SK-N-SH treated with all-trans-retinoic acid at 6 μM for 48 hours (cell line): ENCODE results near the gene FBLL1.

Source experiments
- ATAC-seq: fragments of 200-7000 bp; cut with Tn5 transposase; 3 replicates; pipeline ENCODE4 v1.9.1; 2020; ENCODE audit warnings: mild to moderate bottlenecking, moderate library complexity
- ARNTL ChIP-seq: fragments of 450-650 bp; formaldehyde crosslinking; IDR thresholded peaks from 2 replicates; pipeline ENCODE4 v1.5.0; 2020; ENCODE audit warnings: low read depth, mild to moderate bottlenecking, moderate library complexity, borderline replicate concordance
- BACH2 ChIP-seq: fragments of 250-450 bp; sonication (Bioruptor Pico); IDR thresholded peaks from 2 replicates; pipeline ENCODE4 v1.9.0; 2021; ENCODE audit warnings: mild to moderate bottlenecking, borderline replicate concordance
- CREB5 ChIP-seq: fragments of 250-450 bp; sonication (Bioruptor Pico); IDR thresholded peaks from 2 replicates; pipeline ENCODE4 v1.5.1; 2020; ENCODE audit warnings: low read depth, mild to moderate bottlenecking, moderate library complexity
- CSDC2 ChIP-seq: fragments of 250-450 bp; sonication (Bioruptor Pico); IDR thresholded peaks from 2 replicates; pipeline ENCODE4 v1.5.0; 2020; ENCODE audit warnings: mild to moderate bottlenecking, moderate library complexity
- CSRNP3 ChIP-seq: fragments of 250-450 bp; sonication (Bioruptor Pico); IDR thresholded peaks from 2 replicates; pipeline ENCODE4 v1.5.1; 2021; ENCODE audit warnings: mild to moderate bottlenecking, moderate library complexity
- ESRRG ChIP-seq: fragments of 250-450 bp; sonication (Bioruptor Pico); IDR thresholded peaks from 2 replicates; pipeline ENCODE4 v1.6.1; 2021; ENCODE audit warnings: mild to moderate bottlenecking
- GLIS3 ChIP-seq: fragments of 250-450 bp; sonication (Bioruptor Pico); IDR thresholded peaks from 2 replicates; pipeline ENCODE4 v1.5.0; 2020; ENCODE audit warnings: mild to moderate bottlenecking, moderate library complexity
- ISL1 ChIP-seq: fragments of 250-450 bp; sonication (Bioruptor Pico); IDR thresholded peaks from 2 replicates; pipeline ENCODE4 v2.1.2; 2022; ENCODE audit warnings: mild to moderate bottlenecking, moderate library complexity
- PATZ1 ChIP-seq: fragments of 250-450 bp; sonication (Bioruptor Pico); IDR thresholded peaks from 2 replicates; pipeline ENCODE4 v1.8.0; 2020; ENCODE audit warnings: mild to moderate bottlenecking, moderate library complexity, borderline replicate concordance
- POU6F1 ChIP-seq: fragments of 250-450 bp; sonication (Bioruptor Pico); IDR thresholded peaks from 2 replicates; pipeline ENCODE4 v1.8.0; 2021; ENCODE audit warnings: low read depth, mild to moderate bottlenecking, moderate library complexity, borderline replicate concordance
- PPARA ChIP-seq: fragments of 250-450 bp; sonication (Bioruptor Pico); IDR thresholded peaks from 2 replicates; pipeline ENCODE4 v1.5.0; 2020; ENCODE audit warnings: mild to moderate bottlenecking, borderline replicate concordance
- RARB ChIP-seq: fragments of 250-450 bp; sonication (Bioruptor Pico); IDR thresholded peaks from 2 replicates; pipeline ENCODE4 v1.8.0; 2021; ENCODE audit warnings: mild to moderate bottlenecking, moderate library complexity
- SNAI2 ChIP-seq: fragments of 250-450 bp; sonication (Bioruptor Pico); IDR thresholded peaks from 2 replicates; pipeline ENCODE4 v1.5.0; 2020; ENCODE audit warnings: mild to moderate bottlenecking, moderate library complexity
- TCF4 ChIP-seq: fragments of 250-450 bp; sonication (Bioruptor Pico); IDR thresholded peaks from 2 replicates; pipeline ENCODE4 v1.8.0; 2021; ENCODE audit warnings: mild to moderate bottlenecking, moderate library complexity, borderline replicate concordance
- TOX ChIP-seq: fragments of 250-450 bp; sonication (Bioruptor Pico); IDR thresholded peaks from 2 replicates; pipeline ENCODE4 v1.8.0; 2021; ENCODE audit warnings: mild to moderate bottlenecking, moderate library complexity, borderline replicate concordance
- TSHZ2 ChIP-seq: fragments of 250-450 bp; sonication (Bioruptor Pico); IDR thresholded peaks from 2 replicates; pipeline ENCODE4 v1.5.0; 2020; ENCODE audit warnings: mild to moderate bottlenecking, moderate library complexity
- ZC3H10 ChIP-seq: fragments of 250-450 bp; sonication (Bioruptor Pico); IDR thresholded peaks from 2 replicates; pipeline ENCODE4 v1.5.1; 2021; ENCODE audit warnings: mild to moderate bottlenecking, moderate library complexity
- ZFP3 ChIP-seq: fragments of 250-450 bp; sonication (Bioruptor Pico); IDR thresholded peaks from 2 replicates; pipeline ENCODE4 v1.5.0; 2020; ENCODE audit warnings: mild to moderate bottlenecking, moderate library complexity
- ZFP30 ChIP-seq: fragments of 450-650 bp; formaldehyde crosslinking; IDR thresholded peaks from 2 replicates; pipeline ENCODE4 v1.5.0; 2022; ENCODE audit warnings: mild to moderate bottlenecking, moderate library complexity
- ZNF565 ChIP-seq: fragments of 450-650 bp; formaldehyde crosslinking; conservative IDR thresholded peaks from 2 replicates; pipeline ENCODE4 v1.5.0; 2020; ENCODE audit warnings: low read depth, mild to moderate bottlenecking, moderate library complexity
- ZNF70 ChIP-seq: fragments of 450-650 bp; formaldehyde crosslinking; IDR thresholded peaks from 2 replicates; pipeline ENCODE4 v1.5.0; 2020; ENCODE audit warnings: mild to moderate bottlenecking, moderate library complexity
- ZNF8 ChIP-seq: fragments of 450-650 bp; formaldehyde crosslinking; IDR thresholded peaks from 2 replicates; pipeline ENCODE4 v1.5.0; 2020; ENCODE audit warnings: mild to moderate bottlenecking, moderate library complexity

The FBLL1 gene

GRCh38 chr5:168528521-168529373 lies at the start of gene FBLL1:
Gene FBLL1 (plus strand): TSS chr5:168529305. CDS start chr5:168529505, 200 bp downstream.
- ATAC-seq: peak; percentile 62
- TF ChIP-seq ZNF565 (CRISPR knock-in tag) (no peak), TSHZ2 (CRISPR knock-in tag) (0 out of 2 replicates have a peak, but pooled peaks have one; percentile 21)
- TF ChIP-seq, all 23 proteins: peak for 1

- ATAC-seq: no peak
- TF ChIP-seq ZFP3 (CRISPR knock-in tag) (no peak), ZNF8 (CRISPR knock-in tag) (no peak), GLIS3 (CRISPR knock-in tag) (no peak), ISL1 (no peak), ZC3H10 (no peak), ZNF70 (CRISPR knock-in tag) (no peak), TCF4 (CRISPR knock-in tag) (no peak), ESRRG (CRISPR knock-in tag) (no peak), PPARA (no peak), SNAI2 (CRISPR knock-in tag) (no peak), ZNF565 (CRISPR knock-in tag) (no peak), POU6F1 (CRISPR knock-in tag) (no peak), PATZ1 (CRISPR knock-in tag) (no peak), ARNTL (no peak), RARB (CRISPR knock-in tag) (no peak), ZFP30 (CRISPR knock-in tag) (no peak), TOX (CRISPR knock-in tag) (no peak), BACH2 (CRISPR knock-in tag) (no peak), TSHZ2 (CRISPR knock-in tag) (no peak)
Measured at GRCh38 chr5:168480601-168481000, 48.5 kb upstream of the FBLL1 start.

GRCh38 chr5:168481330-168481788 lies 47.7 kb upstream of the FBLL1 start:
- ATAC-seq: no peak
- TF ChIP-seq TOX (CRISPR knock-in tag) (no peak), RARB (CRISPR knock-in tag) (no peak), ZNF8 (CRISPR knock-in tag) (no peak), CSDC2 (CRISPR knock-in tag) (no peak), ARNTL (no peak), CREB5 (CRISPR knock-in tag) (no peak), CSRNP3 (CRISPR knock-in tag) (no peak), TSHZ2 (CRISPR knock-in tag) (no peak), ZFP30 (CRISPR knock-in tag) (no peak), BACH2 (CRISPR knock-in tag) (no peak)
